GM23338 (cell line): ENCODE data around the gene BRF1. TPM values are rescaled to one million over a fixed set of nuclear protein-coding genes. Genes with fewer than 3 reads are reported as not detected.

Source experiments
- ATAC-seq: fragments of 200-7000 bp; cut with Tn5 transposase; 3 replicates; pipeline ENCODE4 v1.9.1; 2020
- DNase-seq: peaks from one replicate; pipeline ENCODE4 v3.0.0-alpha.2; 2015; ENCODE audit warnings: low spot score
- H2AFZ ChIP-seq: fragments of 200-600 bp; sonication (generic); 2 replicates; pipeline ENCODE4 v1.8.0; 2016; ENCODE audit warnings: antibody characterized with exemption, mild to moderate bottlenecking, moderate library complexity
- H3F3A ChIP-seq: fragments of 200-600 bp; sonication (generic); replicated peaks from 2 replicates; pipeline ENCODE4 v1.8.0; 2017; ENCODE audit warnings: antibody characterized with exemption, mixed run types, low read depth
- H3K27ac ChIP-seq: fragments of 200-600 bp; sonication (generic); 2 replicates; pipeline ENCODE4 v1.6.1; 2016; ENCODE audit warnings: low read depth
- H3K27me3 ChIP-seq: fragments of 200-600 bp; sonication (generic); 2 replicates; pipeline ENCODE4 v1.8.0; 2016; ENCODE audit warnings: mild to moderate bottlenecking, mixed run types, moderate library complexity; ENCODE audit not compliant: insufficient read depth
- H3K36me3 ChIP-seq: fragments of 200-600 bp; sonication (generic); 2 replicates; pipeline ENCODE4 v1.8.0; 2016; ENCODE audit warnings: mild to moderate bottlenecking; ENCODE audit not compliant: insufficient read depth
- H3K4me1 ChIP-seq: fragments of 200-600 bp; sonication (generic); 2 replicates; pipeline ENCODE4 v1.8.0; 2016; ENCODE audit warnings: mild to moderate bottlenecking, moderate library complexity; ENCODE audit not compliant: insufficient read depth
- H3K4me2 ChIP-seq: fragments of 200-600 bp; sonication (generic); 2 replicates; pipeline ENCODE4 v1.7.1; 2017; ENCODE audit warnings: mixed run types
- H3K4me3 ChIP-seq: fragments of 200-600 bp; sonication (generic); 2 replicates; pipeline ENCODE4 v1.6.1; 2016; ENCODE audit warnings: mixed run types
- H3K79me2 ChIP-seq: fragments of 200-600 bp; sonication (generic); replicated peaks from 2 replicates; pipeline ENCODE4 v1.8.0; 2017; ENCODE audit warnings: mild to moderate bottlenecking; ENCODE audit not compliant: insufficient read depth
- H3K9me2 ChIP-seq: fragments of 200-600 bp; sonication (generic); 2 replicates; pipeline ENCODE4 v1.8.0; 2017; ENCODE audit not compliant: insufficient read depth
- H4K20me1 ChIP-seq: fragments of 200-600 bp; sonication (generic); replicated peaks from 2 replicates; pipeline ENCODE4 v1.8.0; 2017; ENCODE audit warnings: mild to moderate bottlenecking; ENCODE audit not compliant: insufficient read depth
- H3K27ac Mint-ChIP-seq: 2 replicates; pipeline ENCODE4 v1.8.0; 2020; ENCODE audit warnings: inconsistent platforms, mild to moderate bottlenecking, moderate library complexity, mixed read lengths
- H3K27me3 Mint-ChIP-seq: 3 replicates; pipeline ENCODE4 v1.8.0; 2022; ENCODE audit warnings: low read depth, mild to moderate bottlenecking, moderate library complexity, mixed read lengths, inconsistent platforms; ENCODE audit not compliant: insufficient read depth, poor library complexity
- H3K36me3 Mint-ChIP-seq: 3 replicates; pipeline ENCODE4 v1.8.0; 2021; ENCODE audit warnings: low read depth, mild to moderate bottlenecking, inconsistent platforms, moderate library complexity, mixed read lengths
- H3K4me1 Mint-ChIP-seq: 3 replicates; pipeline ENCODE4 v1.8.0; 2020; ENCODE audit warnings: mild to moderate bottlenecking, inconsistent platforms, mixed read lengths
- H3K4me3 Mint-ChIP-seq: 3 replicates; pipeline ENCODE4 v1.8.0; 2021; ENCODE audit warnings: moderate library complexity, mild to moderate bottlenecking, inconsistent platforms, mixed read lengths
- H3K9me3 Mint-ChIP-seq: 3 replicates; pipeline ENCODE4 v1.8.0; 2020; ENCODE audit warnings: moderate library complexity, mild to moderate bottlenecking, inconsistent platforms, mixed read lengths
- ETS1 ChIP-seq: IDR thresholded peaks from 2 replicates; pipeline ENCODE4 v1.6.1; 2016; ENCODE audit warnings: antibody characterized with exemption
- JUNB ChIP-seq: IDR thresholded peaks from one replicate; pipeline ENCODE4 v1.6.1; 2016; ENCODE audit warnings: antibody characterized with exemption; ENCODE audit not compliant: unreplicated experiment
- NANOG ChIP-seq: IDR thresholded peaks from 2 replicates; pipeline ENCODE4 v1.6.1; 2016; ENCODE audit warnings: antibody characterized with exemption, borderline replicate concordance
- POLR2AphosphoS5 ChIP-seq: IDR thresholded peaks from 2 replicates; pipeline ENCODE4 v1.6.1; 2016; ENCODE audit warnings: antibody characterized with exemption, low read depth
- REST ChIP-seq: IDR thresholded peaks from one replicate; pipeline ENCODE4 v1.6.1; 2018; ENCODE audit warnings: antibody characterized with exemption; ENCODE audit not compliant: unreplicated experiment
- STAT1 ChIP-seq: IDR thresholded peaks from one replicate; pipeline ENCODE4 v1.6.1; 2016; ENCODE audit warnings: antibody characterized with exemption; ENCODE audit not compliant: unreplicated experiment
- ZNF114 ChIP-seq: fragments of 250-450 bp; sonication (Bioruptor Pico); IDR thresholded peaks from 2 replicates; pipeline ENCODE4 v1.5.0; 2020; ENCODE audit warnings: mild to moderate bottlenecking, moderate library complexity
- ZNF331 ChIP-seq: fragments of 250-450 bp; sonication (Bioruptor Pico); IDR thresholded peaks from 2 replicates; pipeline ENCODE4 v1.5.0; 2020; ENCODE audit warnings: low read depth, mild to moderate bottlenecking, moderate library complexity
- polyA plus RNA-seq: library from polyadenylated mRNA; unstranded; fragments of >200 nt; fragmentation: Nextera tagmentation; extraction: Ambion mirVana; gene quantifications from 2 replicates; pipeline ENCODE4 v1.2.1, GENCODE V29; 2016
- total RNA-seq: library from RNA; depleted of rRNA; stranded (reverse); fragments of >200 nt; shearing (Covaris generic); gene quantifications from 2 replicates; pipeline ENCODE4 v1.2.3, GENCODE V29; 2014
- TF ChIP-seq, protein P1 (sequence below): fragments of 250-450 bp; sonication (Bioruptor Pico); IDR thresholded peaks from 2 replicates; pipeline ENCODE4 v1.5.0; 2020; ENCODE audit warnings: mild to moderate bottlenecking, moderate library complexity

BRF1 gene
- total and polyA plus RNA-seq, 2 experiments from 2014 or later: 8.6 to 29.9 TPM

DNA sequence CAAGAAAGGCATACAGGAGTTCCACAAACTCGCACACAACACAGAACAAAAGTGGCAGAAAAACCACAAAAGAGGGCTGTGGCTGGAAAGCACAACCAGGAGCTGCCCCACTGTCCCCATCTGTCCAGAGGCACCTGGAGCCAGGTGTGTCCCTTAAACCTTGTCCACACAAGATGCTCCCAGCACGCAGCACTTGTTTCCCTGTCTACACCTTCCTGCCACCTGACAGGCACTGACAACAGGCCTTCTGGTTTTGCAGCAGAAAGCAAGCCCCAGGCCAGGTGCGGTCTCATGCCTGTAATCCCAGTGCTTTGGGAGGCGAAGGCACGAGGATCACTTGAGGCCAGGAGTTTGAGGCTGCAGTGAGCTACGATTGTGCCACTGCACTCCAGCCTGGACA is 48.9 kb downstream of the BRF1 start:
- TF ChIP-seq JUNB (no peak), ZNF331 (CRISPR knock-in tag) (no peak), ETS1 (no peak), POLR2AphosphoS5 (no peak)
- TF ChIP-seq, protein P1, sequence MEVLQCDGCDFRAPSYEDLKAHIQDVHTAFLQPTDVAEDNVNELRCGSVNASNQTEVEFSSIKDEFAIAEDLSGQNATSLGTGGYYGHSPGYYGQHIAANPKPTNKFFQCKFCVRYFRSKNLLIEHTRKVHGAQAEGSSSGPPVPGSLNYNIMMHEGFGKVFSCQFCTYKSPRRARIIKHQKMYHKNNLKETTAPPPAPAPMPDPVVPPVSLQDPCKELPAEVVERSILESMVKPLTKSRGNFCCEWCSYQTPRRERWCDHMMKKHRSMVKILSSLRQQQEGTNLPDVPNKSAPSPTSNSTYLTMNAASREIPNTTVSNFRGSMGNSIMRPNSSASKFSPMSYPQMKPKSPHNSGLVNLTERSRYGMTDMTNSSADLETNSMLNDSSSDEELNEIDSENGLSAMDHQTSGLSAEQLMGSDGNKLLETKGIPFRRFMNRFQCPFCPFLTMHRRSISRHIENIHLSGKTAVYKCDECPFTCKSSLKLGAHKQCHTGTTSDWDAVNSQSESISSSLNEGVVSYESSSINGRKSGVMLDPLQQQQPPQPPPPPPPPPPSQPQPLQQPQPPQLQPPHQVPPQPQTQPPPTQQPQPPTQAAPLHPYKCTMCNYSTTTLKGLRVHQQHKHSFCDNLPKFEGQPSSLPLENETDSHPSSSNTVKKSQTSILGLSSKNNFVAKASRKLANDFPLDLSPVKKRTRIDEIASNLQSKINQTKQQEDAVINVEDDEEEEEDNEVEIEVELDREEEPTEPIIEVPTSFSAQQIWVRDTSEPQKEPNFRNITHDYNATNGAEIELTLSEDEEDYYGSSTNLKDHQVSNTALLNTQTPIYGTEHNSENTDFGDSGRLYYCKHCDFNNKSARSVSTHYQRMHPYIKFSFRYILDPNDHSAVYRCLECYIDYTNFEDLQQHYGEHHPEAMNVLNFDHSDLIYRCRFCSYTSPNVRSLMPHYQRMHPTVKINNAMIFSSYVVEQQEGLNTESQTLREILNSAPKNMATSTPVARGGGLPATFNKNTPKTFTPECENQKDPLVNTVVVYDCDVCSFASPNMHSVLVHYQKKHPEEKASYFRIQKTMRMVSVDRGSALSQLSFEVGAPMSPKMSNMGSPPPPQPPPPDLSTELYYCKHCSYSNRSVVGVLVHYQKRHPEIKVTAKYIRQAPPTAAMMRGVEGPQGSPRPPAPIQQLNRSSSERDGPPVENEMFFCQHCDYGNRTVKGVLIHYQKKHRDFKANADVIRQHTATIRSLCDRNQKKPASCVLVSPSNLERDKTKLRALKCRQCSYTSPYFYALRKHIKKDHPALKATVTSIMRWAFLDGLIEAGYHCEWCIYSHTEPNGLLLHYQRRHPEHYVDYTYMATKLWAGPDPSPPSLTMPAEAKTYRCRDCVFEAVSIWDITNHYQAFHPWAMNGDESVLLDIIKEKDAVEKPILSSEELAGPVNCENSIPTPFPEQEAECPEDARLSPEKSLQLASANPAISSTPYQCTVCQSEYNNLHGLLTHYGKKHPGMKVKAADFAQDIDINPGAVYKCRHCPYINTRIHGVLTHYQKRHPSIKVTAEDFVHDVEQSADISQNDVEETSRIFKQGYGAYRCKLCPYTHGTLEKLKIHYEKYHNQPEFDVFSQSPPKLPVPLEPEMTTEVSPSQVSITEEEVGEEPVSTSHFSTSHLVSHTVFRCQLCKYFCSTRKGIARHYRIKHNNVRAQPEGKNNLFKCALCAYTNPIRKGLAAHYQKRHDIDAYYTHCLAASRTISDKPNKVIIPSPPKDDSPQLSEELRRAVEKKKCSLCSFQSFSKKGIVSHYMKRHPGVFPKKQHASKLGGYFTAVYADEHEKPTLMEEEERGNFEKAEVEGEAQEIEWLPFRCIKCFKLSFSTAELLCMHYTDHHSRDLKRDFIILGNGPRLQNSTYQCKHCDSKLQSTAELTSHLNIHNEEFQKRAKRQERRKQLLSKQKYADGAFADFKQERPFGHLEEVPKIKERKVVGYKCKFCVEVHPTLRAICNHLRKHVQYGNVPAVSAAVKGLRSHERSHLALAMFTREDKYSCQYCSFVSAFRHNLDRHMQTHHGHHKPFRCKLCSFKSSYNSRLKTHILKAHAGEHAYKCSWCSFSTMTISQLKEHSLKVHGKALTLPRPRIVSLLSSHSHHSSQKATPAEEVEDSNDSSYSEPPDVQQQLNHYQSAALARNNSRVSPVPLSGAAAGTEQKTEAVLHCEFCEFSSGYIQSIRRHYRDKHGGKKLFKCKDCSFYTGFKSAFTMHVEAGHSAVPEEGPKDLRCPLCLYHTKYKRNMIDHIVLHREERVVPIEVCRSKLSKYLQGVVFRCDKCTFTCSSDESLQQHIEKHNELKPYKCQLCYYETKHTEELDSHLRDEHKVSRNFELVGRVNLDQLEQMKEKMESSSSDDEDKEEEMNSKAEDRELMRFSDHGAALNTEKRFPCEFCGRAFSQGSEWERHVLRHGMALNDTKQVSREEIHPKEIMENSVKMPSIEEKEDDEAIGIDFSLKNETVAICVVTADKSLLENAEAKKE (CRISPR knock-in tag): no peak
- Mint-ChIP-seq H3K9me3 (no peaks in the 10 kb centered on the region), H3K4me1 (no peaks in the 10 kb centered on the region; the same call in 2 of the 3 replicates), H3K27ac (no peak overlapping the region), H3K27me3 (peaks cover 13% of the 10 kb centered on the region), H3K4me3 (no peak overlapping the region), H3K36me3 (peaks cover 16% of the 10 kb centered on the region)
- Histone ChIP-seq H3K79me2 (no peaks in the 10 kb centered on the region), H3K36me3 (no peaks in the 10 kb centered on the region), H3F3A (0 out of 2 replicates have a peak, but pooled peaks cover 15% of the 10 kb centered on the region), H3K4me3 (no peak overlapping the region), H3K9me2 (no peaks in the 10 kb centered on the region), H3K4me2 (no peak overlapping the region), H3K27ac (no peak overlapping the region), H3K27me3 (no peaks in the 10 kb centered on the region), H3K4me1 (no peaks in the 10 kb centered on the region), H4K20me1 (peaks cover 3% of the 10 kb centered on the region), H2AFZ (no peak overlapping the region)
- DNase-seq (no peak), ATAC-seq (no peak)

DNA sequence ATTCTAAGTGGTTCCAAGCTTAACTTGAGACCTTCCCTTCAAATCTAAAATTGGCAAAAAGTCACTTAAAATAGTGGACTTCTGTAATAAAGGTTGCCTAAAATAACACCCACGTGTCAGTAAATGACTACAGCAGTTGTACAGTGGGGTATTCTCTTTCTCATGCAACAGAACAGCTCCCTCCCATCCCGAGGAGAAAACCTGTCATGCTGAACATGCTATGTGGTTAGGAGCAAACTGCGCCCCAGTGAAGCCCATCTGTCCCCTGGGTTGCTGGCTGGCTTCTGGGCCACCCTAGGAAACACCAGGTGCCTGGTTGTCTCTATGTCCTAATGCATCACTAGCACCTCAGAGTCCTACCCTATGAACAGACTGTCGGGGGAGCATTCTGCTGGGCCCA is 49.8 kb downstream of the BRF1 start:
- H3K36me3 Mint-ChIP-seq: peaks cover 16% of the 10 kb centered on the region
- H4K20me1 ChIP-seq: peaks cover 6% of the 10 kb centered on the region
- TF ChIP-seq POLR2AphosphoS5 (no peak), ZNF331 (CRISPR knock-in tag) (no peak), ZNF114 (no peak), STAT1 (no peak), NANOG (no peak), REST (no peak)

More for the DNA sequence above, 49.8 kb downstream of the BRF1 start:
- Histone ChIP-seq H3K4me2 (no peak overlapping the region), H3K36me3 (no peaks in the 10 kb centered on the region), H3K9me2 (no peaks in the 10 kb centered on the region), H3F3A (0 out of 2 replicates have a peak, but pooled peaks cover 15% of the 10 kb centered on the region), H2AFZ (no peak overlapping the region), H3K27me3 (no peaks in the 10 kb centered on the region), H3K27ac (no peak overlapping the region), H3K79me2 (no peaks in the 10 kb centered on the region), H3K4me1 (no peaks in the 10 kb centered on the region), H3K4me3 (no peak overlapping the region)
- DNase-seq (no peak), ATAC-seq (no peak)
- Mint-ChIP-seq H3K4me1 (no peaks in the 10 kb centered on the region; the same call in 2 of the 3 replicates), H3K4me3 (no peak overlapping the region), H3K9me3 (no peaks in the 10 kb centered on the region), H3K27me3 (peaks cover 14% of the 10 kb centered on the region), H3K27ac (no peak overlapping the region)
